GM19463 (cell line): Measurements from ENCODE around the gene MMRN2.
A peak's percentile ranks its signal among the peaks of the same experiment; 100 is the strongest.

ENCODE experiments used
- ATAC-seq: cut with Tn5 transposase; IDR thresholded peaks from one replicate; pipeline ENCODE4 v1.9.1; 2021; ENCODE audit warnings: mild to moderate bottlenecking, moderate library complexity; ENCODE audit not compliant: unreplicated experiment

MMRN2 gene

DNA sequence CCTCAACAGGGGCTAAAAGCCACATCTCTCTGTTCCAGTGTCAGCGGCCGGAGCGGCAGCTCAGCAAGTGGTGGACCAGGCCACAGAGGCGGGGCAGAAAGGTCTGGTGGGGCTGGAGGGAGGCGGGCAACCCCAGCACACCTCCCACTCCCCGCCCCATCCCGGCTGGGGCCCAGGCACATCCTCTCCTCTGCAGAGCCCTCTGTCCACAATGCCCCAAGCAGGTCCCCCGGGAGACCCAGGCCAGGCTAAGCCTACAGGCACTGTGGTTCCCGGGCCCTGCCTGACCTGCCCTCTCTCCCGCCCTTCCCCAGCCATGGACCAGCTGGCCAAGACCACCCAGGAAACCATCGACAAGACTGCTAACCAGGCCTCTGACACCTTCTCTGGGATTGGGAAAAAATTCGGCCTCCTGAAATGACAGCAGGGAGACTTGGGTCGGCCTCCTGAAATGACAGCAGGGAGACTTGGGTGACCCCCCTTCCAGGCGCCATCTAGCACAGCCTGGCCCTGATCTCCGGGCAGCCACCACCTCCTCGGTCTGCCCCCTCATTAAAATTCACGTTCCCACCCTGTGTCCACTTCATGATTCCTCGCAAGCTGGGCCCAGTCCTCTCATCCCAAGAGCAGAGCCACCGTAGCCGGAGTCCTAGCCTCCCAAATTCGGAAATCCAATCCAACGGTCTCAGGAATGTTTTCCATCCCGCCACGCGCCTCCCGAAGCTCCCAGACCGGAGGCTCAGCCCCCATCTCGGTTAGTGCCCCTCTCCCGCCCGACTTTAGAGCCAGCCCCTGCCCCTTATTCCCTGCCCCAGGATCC is 13.0 kb upstream of the MMRN2 start:
- ATAC-seq = no peak

DNA sequence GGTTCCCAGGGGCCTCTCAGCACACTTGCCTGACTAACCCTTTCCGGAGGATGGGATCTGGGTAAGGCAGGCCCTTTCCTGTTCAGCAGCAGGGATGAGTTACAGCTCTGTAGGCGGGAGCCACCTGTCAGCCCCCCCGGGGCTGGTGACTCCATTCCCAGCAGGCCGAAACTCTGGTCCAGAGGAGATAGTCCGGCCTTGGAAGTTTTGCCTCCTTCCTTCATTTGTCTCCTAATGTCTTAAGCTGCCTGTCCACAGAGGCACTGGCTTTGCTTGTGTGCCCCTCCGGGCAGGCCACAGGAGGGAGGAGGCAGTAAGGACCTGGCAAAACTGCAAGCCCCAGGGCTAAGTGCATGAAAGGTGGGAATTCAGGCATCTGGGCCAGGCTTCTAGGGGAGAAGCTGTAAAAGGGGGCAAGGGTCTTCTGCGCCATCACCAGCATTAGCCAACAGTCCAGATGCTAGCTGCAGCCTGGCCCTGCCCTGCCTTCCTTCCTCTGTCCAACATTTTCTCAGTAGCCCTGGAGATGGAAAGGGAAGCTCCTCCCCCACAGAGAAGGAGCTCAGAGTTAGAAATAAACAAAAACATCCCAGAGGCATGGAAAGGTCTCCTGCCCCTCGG is 12.1 kb upstream of the MMRN2 start:
- no peak for ATAC-seq

DNA sequence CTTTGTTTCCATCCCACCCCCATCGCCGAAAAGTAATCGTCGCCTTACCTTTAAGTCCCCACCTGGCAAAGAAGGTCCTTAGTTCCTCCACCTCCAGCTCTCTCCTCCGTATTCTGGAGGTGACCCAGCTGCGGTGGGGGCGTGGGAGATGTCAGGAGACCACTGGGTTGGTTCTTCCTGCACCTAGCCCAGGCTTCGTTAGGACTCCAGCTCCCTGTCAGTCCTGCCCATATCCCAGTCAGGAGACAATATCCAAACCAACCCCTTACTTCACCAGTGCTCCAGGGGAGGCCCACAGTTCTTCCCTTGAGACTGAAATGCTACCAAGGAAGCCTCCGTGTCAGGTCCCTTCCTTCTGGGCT is 11.6 kb upstream of the MMRN2 start:
- ATAC-seq = no peak

DNA sequence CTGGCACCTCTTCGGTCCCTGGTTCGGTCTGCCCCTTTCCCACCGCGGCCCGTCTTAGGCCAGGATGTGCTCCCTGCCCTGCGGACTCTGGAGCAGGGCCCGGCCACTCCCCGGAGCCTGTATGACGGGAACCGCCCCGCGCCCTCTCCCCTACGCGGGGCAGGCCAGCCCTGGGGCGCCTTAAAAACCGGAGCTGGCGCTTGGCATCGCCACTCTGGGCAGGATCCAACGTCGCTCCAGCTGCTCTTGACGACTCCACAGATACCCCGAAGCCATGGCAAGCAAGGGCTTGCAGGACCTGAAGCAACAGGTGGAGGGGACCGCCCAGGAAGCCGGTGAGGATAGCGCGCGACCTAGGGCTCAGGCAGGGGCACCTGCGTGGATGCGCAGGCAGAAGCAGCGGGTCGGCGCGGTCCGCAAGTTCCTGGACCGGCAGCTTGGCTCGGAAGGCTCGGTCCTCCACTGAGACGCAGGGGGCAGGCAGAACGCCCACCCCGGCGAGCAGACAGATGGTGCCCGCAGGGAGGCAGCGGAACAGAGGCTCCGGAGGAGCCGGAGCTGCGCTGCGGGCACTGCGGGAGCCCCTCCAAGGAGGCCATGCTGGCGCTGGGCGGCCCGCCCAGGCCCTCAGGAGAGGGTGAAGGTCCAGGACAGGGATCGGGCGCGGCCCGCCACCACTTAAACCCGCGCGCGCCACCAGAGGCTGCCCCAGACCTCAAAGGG is 11.0 kb upstream of the MMRN2 start, which contains the start of gene ADIRF:
Gene ADIRF (plus strand): TSS at position 212 of the 723 bp plus-strand sequence. CDS start 63 bp downstream, at position 275.
- ATAC-seq = no peak

DNA sequence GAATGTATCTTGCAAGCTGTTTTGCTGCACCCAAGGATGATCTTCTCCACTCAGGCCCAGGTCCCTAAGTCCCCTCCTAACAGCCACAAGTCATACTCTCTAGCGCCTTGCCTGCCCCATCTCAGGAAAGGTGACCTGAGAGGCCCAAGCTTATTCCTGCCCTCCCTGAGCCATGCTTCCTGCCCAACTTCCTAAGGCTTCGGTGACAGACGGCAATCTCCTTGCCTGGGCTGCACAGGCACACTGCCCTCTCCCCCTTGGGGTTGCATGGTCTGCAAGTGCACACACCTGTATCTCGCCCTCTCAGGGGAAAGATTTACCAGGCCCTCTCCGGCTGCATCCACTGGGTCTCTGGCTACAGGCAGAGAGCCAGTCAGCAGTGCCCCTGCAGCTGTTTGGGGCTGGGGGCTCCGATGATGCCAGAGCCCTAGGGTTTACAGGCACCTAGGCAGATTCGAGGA is 10.1 kb upstream of the MMRN2 start:
- no peak for ATAC-seq

DNA sequence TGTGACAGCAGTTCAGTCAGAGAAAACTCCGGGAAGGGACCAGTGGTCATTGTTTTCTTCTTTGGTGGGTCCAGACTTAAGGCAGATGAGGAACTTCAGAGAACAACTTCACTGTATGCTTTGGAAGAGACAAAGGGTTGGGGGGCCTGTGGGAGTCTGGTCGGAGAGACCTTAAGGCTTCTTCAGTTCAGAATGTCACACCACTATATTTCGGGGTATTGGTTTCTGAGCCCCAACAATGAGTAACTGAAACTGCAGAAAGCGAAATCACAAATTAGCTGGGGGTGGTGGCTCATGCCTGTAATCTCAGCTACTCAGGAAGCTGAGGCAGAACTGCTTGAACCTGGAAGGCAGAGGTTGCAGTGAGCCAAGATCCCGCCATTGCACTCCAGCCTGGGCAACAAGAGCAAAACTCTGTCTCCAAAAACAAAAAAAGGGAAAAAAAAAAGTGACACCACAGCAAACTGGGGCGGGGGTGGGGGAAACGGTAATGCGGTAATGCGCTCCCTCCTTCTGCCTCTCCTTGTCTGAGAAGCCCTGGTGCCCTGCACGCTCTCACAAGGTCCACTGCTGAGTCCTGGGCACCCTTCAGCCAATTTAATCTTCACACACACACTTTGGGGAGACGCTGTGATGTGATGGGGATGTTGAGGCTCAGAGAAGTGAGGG is 8.7 kb upstream of the MMRN2 start:
- no peak for ATAC-seq

DNA sequence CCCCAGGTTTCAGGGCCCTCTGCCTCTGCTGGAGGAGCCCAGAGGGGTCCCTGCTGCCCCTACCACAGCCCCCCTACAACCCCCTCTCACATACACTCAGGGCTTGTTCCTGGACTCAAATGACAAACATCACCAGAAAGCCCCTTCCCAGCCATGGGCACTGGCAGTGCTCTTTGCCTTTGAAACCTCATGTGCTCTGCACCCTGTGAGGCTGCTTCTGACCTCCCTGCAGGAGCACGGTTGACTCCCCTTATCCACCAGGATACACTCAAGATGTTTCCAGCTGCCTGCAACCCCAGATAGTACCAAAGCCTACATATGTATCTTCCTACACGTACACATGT is 7.4 kb upstream of the MMRN2 start:
- ATAC-seq = no peak

DNA sequence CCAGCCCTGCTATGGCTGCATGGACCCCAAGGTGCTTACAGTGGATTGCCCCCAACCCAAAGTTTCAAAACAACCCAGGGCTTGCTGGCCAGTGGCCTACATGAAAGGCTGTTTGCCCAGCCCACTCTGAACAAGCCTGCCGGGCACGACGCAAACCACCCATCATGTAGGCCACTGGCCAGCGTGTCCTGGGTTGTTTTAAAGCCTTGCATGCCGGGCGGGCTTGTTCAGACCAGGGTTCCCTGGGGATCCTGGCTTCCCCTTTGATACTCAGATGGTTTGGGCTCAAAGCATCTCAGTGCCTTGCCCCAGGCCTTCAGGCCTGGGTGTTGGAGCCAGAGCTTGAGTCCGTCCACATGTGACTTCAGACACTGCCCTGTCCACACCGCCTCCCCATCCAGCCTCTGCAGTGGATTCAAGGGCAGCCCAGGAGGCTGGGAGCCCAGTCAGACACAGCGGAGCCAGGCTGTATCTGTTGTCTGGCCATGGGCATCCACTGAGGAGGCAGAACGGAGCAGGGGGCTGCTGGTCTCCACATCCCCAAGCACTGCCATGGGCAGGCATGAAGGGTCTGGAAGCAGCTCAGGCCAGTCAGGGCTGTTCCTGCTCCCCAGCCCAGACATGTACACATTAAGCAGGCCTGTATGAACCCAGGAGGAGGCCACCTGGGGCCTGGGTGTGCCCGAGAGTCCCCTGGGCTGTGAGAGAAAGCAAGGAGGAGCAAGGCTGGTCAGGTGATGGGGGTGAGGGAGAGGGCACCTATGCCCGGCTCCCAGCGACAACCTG is 6.8 kb upstream of the MMRN2 start:
- no peak for ATAC-seq

DNA sequence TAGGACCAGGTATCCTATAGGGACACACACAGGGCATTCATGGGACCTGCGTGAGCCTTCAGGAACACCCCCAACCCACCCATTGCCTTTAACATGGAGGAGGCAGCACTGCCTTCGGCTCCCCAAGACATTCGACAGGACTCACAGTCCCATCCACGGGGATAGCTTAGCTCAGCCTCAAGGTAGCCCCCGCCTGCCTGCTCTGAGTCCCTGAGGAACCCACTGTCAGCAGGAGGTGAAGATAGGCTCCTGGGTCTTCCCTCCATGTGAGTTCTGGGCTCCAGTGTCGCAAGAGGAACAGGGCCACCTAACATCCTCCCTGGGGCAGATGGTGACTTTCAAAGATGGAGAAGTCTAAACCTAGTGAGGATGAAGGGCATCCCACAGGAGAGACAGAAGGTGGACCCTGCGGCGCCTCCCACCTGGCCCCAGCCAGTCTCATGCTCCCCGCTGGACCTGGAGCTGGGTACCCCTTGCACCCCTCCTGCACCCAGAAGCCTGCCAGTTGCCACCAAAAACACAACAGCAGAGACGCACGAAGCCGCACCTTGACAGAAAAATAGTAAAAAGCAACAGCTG is 6.0 kb upstream of the MMRN2 start:
- ATAC-seq = no peak

DNA sequence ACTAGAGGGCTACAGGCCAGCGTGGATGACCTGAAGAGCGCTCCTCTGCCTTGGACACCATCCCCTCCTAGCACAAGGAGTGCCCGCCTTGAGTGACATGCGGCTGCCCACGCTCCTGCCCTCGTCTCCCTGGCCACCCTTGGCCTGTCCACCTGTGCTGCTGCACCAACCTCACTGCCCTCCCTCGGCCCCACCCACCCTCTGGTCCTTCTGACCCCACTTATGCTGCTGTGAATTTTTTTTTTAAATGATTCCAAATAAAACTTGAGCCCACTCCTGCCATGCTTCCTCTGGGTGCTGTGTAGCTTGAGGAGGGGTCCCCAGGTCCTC is 5.5 kb upstream of the MMRN2 start:
- ATAC-seq = no peak

DNA sequence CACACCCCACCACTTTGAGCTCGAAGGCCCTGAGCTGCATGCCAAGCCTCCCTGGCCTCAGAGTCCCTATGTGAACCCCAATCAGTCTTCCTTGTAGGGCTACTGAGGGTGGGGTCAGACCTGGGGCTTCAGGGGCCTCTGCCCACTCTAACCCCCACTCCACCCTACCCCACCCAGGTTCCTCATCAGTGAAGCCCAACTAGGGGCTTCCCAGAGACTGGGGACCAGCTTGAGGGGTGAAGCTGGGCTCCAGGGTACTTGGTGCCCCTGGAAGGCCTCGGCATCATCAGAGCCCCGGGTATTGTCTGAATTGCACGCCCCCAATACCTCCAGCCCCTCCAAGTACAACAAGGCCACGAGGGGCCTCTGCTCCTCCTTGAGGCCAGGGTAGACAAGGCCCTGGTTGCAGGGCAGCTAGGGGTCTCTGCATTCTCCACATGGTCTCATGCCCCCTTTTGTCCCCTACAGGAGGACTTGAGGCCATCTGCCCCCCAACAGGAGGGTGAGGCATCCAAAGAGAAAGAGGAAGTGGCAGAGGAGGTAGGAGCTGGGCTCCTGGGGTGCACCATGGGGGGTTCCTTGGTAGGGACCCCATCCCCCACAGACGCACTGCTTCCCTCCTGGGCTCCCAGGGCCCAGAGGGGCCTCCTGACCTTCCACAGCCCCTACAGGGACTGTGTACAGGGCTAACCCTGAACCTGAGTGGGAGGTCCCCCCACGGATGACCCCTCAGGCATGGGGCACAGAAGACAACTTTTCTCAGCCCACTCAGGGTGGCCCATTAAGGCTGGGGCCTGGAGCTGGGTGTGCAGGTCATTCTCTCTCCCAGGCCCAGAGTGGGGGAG is 4.9 kb upstream of the MMRN2 start:
- no peak for ATAC-seq

DNA sequence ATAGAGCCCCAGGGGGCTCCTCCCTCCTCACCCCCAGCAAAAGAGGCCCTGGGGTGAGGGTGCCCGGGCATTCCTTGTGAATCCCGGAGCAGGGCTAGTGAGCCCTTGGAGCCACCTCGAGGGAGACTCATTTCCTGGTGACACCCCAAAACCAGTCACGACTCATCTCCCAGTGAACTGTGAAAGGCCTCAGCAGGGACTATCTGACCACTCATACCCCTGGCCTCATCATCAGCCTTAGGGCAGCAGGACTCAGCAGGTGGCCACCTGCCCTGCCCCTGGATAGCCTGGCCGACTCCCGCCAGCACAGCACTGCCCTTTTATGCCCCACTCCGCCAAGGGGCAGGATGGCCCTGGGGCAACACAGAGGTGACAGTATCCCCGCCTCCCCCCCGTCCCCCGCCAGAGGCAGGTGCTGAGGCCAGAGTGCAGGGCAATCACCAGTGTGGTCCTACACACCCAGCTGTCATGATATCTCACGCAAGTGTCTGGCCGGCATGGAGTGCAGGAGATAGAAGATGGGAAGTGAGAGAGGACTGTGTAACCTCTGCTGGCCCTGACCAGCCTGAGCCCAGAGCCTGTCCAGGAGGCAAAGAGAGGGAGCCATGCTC is 4.2 kb upstream of the MMRN2 start:
- no peak for ATAC-seq

DNA sequence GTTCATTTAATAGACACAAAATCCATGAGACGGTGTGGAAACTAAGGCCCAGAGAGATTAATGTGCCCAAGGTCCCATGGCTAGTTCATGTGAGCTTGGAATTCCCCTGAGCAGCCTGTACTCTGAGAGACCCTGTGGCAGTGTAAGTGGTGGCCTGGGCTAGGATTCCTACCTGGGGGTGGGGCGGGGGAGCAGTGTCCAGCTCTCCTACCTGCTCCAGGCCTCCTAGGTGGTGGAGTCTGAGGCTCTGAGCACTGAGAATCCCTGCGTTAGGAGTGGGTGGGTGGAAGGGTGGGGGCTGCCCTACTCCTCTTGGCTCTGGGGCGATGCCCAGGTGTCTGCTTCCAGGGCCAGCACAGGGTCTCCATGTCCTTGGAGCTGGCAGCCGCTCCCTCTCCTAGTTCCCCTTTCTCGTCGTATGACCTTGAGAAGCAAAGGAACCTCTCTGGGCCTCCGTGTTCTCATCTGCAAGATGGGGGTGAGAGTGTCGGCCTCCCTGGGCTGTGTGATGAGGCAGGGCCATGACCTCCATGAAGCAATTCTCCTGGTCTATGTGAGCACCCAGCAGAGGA is 3.5 kb upstream of the MMRN2 start:
- ATAC-seq = peak; percentile 3

DNA sequence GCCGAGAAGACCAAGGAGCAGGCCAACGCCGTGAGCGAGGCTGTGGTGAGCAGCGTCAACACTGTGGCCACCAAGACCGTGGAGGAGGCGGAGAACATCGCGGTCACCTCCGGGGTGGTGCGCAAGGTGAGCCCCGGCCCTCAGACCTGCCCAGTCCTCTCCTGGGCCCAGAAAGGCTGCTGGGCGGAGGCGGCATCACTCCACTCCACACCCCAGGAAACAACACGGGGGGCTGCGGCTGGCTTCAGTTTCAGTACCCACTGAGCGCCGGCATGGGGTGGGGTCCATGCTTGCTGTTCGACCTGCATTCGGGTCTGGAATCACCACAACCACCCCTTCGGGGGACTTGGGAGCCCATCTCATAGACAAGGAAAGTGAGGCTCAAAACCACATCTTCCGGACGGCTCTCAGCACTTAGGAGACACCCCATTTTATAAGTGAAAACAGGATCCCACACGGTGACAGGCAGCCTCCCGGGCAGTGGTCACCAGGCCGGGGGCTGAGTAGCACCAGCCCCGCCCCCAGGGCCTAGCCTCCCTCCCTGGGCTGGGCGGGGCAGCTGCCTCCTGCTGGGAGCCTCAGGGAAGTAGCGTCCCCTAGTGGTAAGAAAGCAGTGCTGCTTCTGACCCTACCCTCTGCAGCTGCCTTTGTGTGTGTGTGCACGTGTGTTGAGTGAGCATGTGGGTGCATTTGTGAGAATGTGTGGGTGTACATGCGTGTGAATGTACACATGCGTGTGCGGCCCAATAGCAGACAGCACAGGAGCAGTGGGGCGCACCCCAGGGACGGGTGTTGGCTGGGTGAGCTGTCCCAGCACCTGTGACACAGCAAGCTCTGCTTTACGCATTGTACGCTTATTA is 2.8 kb upstream of the MMRN2 start:
- ATAC-seq = peak; percentile 76

DNA sequence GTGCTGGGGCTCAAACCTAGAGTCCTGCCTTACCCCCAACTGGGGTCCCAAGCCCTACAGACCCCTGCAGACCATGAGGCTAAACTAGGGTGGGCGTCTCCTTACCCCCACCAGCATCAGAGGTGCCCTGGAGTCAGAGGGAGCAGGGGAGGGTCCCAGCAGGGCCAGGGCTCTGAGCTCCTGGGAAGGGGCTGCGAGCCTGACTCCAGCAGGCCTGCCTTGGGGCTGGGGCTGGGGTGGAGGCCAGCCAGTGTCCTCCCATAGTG is 2.3 kb upstream of the MMRN2 start:
- ATAC-seq = no peak

DNA sequence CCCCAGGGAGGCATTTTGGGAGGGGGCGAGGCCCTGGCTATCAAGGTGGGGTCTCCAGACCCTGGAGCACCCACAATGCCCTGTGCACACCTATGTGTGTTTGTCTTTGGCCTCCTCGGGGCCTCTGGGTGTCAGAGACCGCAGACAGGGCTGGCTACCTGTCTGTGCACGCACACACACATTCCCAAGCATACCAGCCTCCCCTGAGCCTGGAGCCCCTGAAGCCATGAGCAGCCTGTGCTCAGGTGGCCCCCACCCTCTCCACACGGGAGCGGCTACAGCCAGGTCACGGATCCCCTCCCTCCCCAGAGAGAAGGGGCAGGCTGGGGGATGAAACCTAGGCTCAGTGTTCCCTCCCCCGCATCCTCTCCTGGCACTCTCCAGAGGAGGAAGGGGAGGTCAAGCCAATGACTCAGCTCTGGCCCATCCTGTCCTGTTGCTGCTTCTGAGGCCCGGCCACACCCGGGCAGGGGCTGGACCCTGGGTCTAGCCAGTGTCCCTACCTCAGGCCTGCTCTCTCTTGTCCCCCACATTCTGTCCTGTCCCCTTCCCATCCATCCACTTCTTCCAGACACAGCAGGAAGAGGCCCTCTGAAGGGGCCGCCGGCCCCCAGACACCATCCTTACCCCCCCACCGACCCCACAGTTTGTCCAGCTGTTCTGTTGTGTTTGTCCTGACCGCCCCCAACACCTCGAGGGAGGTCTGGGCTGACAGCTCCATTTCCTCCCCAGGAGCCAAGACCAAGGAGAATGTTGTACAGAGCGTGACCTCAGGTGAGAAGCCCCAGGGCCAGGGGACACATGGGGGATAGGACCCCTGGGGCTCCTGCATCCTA is 1.7 kb upstream of the MMRN2 start:
- no peak for ATAC-seq
